Smooth muscle cell (in vitro differentiated cells): ENCODE measurements around the gene PLCH2. TPM values are rescaled to one million over a fixed set of nuclear protein-coding genes. Genes with fewer than 3 reads are reported as not detected.

Source experiments
- DNase-seq: peaks from one replicate; lab custom pipeline; 2025; ENCODE audit not compliant: unreplicated experiment; lab: John Stamatoyannopoulos, UW
- H2AFZ ChIP-seq: fragments of 200-600 bp; sonication (generic); 2 replicates; pipeline ENCODE4 v1.6.0; 2016; ENCODE audit warnings: antibody characterized with exemption, low read depth, mild to moderate bottlenecking
- H3F3A ChIP-seq: fragments of 200-600 bp; sonication (generic); 2 replicates; pipeline ENCODE4 v1.6.0; 2017; ENCODE audit warnings: antibody characterized with exemption, low read depth
- H3K27ac ChIP-seq: fragments of 200-600 bp; sonication (generic); 2 replicates; pipeline ENCODE4 v1.5.1; 2016; ENCODE audit warnings: low read depth, mild to moderate bottlenecking
- H3K27me3 ChIP-seq: fragments of 200-600 bp; sonication (generic); 2 replicates; pipeline ENCODE4 v1.6.1; 2016; ENCODE audit warnings: low read depth, mild to moderate bottlenecking
- H3K36me3 ChIP-seq: fragments of 200-600 bp; sonication (generic); 2 replicates; pipeline ENCODE4 v1.5.1; 2016; ENCODE audit warnings: low read depth
- H3K4me1 ChIP-seq: fragments of 200-600 bp; sonication (generic); 2 replicates; pipeline ENCODE4 v1.5.1; 2016; ENCODE audit warnings: low read depth
- H3K4me2 ChIP-seq: fragments of 200-600 bp; sonication (generic); 2 replicates; pipeline ENCODE4 v1.6.0; 2016; ENCODE audit warnings: mild to moderate bottlenecking
- H3K4me3 ChIP-seq: fragments of 200-600 bp; sonication (generic); 2 replicates; pipeline ENCODE4 v1.5.1; 2016; ENCODE audit warnings: mild to moderate bottlenecking
- H3K79me2 ChIP-seq: fragments of 200-600 bp; sonication (generic); 2 replicates; pipeline ENCODE4 v1.6.0; 2016; ENCODE audit warnings: low read depth, mild to moderate bottlenecking
- H3K9ac ChIP-seq: fragments of 200-600 bp; sonication (generic); 2 replicates; pipeline ENCODE4 v1.6.0; 2016; ENCODE audit warnings: low read depth
- H3K9me3 ChIP-seq: fragments of 200-600 bp; sonication (generic); replicated peaks from 2 replicates; pipeline ENCODE4 v1.5.1; 2016; ENCODE audit warnings: low read depth
- H4K20me1 ChIP-seq: fragments of 200-600 bp; sonication (generic); 2 replicates; pipeline ENCODE4 v1.6.0; 2016; ENCODE audit warnings: low read depth
- CTCF ChIP-seq: fragments of 200-600 bp; sonication (generic); IDR thresholded peaks from 2 replicates; pipeline ENCODE4 v1.5.1; 2017; ENCODE audit warnings: borderline replicate concordance, mild to moderate bottlenecking, antibody characterized with exemption; ENCODE audit not compliant: insufficient read depth, poor library complexity, severe bottlenecking
- WGBS: methylation state at CpG from one replicate; pipeline ENCODE4 v1.1.7; 2016; ENCODE audit warnings: low lambda C conversion rate; 5-methylcytosine and 5-hydroxymethylcytosine counted together
- polyA plus RNA-seq: library from polyadenylated mRNA; unstranded; fragments of >200 nt; fragmentation: Nextera tagmentation; extraction: Ambion mirVana; gene quantifications from 2 replicates; pipeline ENCODE4 v1.2.1, GENCODE V29; 2016
- total RNA-seq: library from RNA; depleted of rRNA; stranded (reverse); fragments of >200 nt; gene quantifications from 2 replicates; pipeline ENCODE4 v1.2.3, GENCODE V29; 2014

PLCH2 gene
- total and polyA plus RNA-seq, 2 experiments from 2014 or later: 0.09 to 0.13 TPM

GRCh38 chr1:2543543-2544092, 67.5 kb downstream of the PLCH2 start:
- DNase-seq: no peak
- Histone ChIP-seq H3K79me2 (no peaks in the 10 kb centered on the region), H3F3A (no peaks in the 10 kb centered on the region), H2AFZ (no peak overlapping the region), H3K4me1 (peaks cover 56% of the 10 kb centered on the region), H3K27ac (no peak overlapping the region), H4K20me1 (no peaks in the 10 kb centered on the region), H3K9ac (no peak overlapping the region), H3K27me3 (peaks cover 3% of the 10 kb centered on the region), H3K9me3 (no peaks in the 10 kb centered on the region), H3K4me2 (no peak overlapping the region), H3K4me3 (no peak overlapping the region), H3K36me3 (no peaks in the 10 kb centered on the region)
- no peak for TF ChIP-seq CTCF
- 38% methylated on average over 18 of the region's 26 CpGs for WGBS

- Histone ChIP-seq H3K79me2 (no peaks in the 10 kb centered on the region), H3K4me3 (no peak overlapping the region), H3K4me1 (peaks cover 60% of the 10 kb centered on the region), H3K27ac (no peak overlapping the region), H3K9me3 (no peaks in the 10 kb centered on the region), H2AFZ (no peak overlapping the region), H3K4me2 (no peak overlapping the region), H3K27me3 (peaks cover 3% of the 10 kb centered on the region), H3K36me3 (no peaks in the 10 kb centered on the region), H4K20me1 (no peaks in the 10 kb centered on the region), H3F3A (no peaks in the 10 kb centered on the region), H3K9ac (no peak overlapping the region)
- TF ChIP-seq CTCF: no peak
- no peak for DNase-seq
- WGBS: 67% methylated on average over 26 of the region's 26 CpGs
Measured at GRCh38 chr1:2544093-2544874, 68.2 kb downstream of the PLCH2 start.

DNA sequence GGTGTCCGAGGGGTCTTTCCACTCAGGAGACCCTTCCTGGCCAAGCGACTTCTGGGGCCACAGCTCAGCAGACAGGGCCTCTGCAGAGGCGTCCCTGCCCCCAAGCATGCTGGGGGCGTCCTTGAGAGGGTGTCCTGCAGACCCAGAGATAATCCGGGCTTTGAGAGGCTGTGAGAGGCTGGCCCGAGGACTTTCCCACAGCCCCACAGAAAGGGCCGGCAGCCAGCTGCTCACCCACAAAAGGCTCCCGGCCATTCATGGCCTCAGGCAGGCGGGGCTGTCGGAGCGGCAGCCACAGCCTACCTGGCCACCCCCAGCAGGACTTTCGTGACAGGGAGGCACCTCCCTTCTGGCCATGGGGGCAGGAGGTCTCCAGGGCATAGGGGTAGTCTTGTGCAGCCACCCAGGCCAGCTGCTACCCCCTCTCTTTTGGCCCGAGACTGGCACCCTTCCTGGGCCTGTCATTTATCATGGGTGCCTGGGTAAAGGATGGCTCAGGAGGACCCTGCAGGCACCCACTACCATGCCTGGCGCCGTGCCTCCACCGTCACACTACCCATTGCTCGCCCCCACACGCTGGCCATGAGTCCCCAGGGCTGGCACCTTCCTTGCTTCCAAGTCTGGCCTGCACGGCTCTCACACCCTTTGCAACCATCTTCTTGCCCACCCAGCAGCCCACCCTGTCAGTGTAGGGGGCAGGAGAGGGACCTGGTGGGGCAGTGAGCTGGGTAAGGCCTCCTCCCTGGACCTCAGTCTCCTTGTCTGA, 69.0 kb downstream of the PLCH2 start:
- WGBS: 67% methylated on average over 19 of the region's 19 CpGs
- no peak overlapping the region for H3K27ac ChIP-seq
- no peaks in the 10 kb centered on the region for H3K79me2 ChIP-seq
- no peaks in the 10 kb centered on the region for H3K9me3 ChIP-seq
- no peak overlapping the region for H3K4me3 ChIP-seq
- no peaks in the 10 kb centered on the region for H4K20me1 ChIP-seq
- H3K4me2 ChIP-seq: no peak overlapping the region
- no peak overlapping the region for H2AFZ ChIP-seq
- peaks cover 3% of the 10 kb centered on the region for H3K27me3 ChIP-seq
- no peaks in the 10 kb centered on the region for H3K36me3 ChIP-seq
- no peak overlapping the region for H3K9ac ChIP-seq
- TF ChIP-seq CTCF: no peak
- no peaks in the 10 kb centered on the region for H3F3A ChIP-seq
- H3K4me1 ChIP-seq: peaks cover 59% of the 10 kb centered on the region
- no peak for DNase-seq
